ENCODE measurements around the gene GNPTAB.

The GNPTAB gene

DNA sequence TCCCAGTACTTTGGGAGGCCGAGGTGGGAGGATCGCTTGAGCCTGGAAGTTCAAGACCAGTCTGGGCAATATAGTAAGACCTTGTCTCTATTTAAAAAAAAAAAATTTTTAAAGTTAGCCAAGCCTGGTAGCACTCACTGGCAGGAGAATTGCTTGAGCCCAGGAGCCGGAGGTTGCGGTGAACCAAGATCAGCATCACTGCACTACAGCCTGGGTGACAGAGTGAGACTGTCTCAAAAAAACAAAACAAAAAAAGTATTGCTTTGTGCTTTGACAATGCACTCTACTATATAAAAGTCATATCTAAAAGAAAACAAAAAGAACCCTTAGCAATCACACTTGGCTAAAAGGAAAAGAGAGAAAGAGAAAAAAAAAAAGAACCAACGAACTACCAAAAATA lies 26.8 kb downstream of the GNPTAB start:
- Mint-ChIP-seq H3K9me3 (no peaks in the 10 kb centered on the region), H3K4me1 (ENCODE audit: low read depth) (peaks cover 16% of the 10 kb centered on the region), H3K36me3 (ENCODE audit: low read depth) (peaks cover 11% of the 10 kb centered on the region), H3K27me3 (ENCODE audit: low read depth) (no peaks in the 10 kb centered on the region), H3K4me3 (no peak overlapping the region), H3K27ac (no peak overlapping the region)

DNA sequence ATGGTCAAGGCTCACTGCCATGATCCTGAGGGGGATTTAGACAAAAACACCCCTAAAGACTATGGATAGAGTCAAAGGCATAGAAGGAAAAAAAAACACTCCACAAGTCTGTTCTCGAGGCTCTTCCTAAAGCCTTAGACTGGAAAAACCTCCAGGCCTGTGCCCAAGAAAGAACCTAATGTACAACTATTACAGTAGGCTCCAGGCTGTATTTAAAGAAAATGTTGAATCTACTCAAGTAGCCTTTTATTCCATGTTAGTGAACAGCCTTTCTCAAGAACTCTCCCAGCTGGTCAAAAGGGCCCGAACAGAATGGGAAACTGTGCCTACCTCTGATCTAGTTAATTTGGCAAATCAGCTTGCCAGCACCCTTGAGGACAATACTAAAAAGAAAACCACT lies 28.3 kb downstream of the GNPTAB start:
- Mint-ChIP-seq H3K36me3 (ENCODE audit: low read depth) (peaks cover 17% of the 10 kb centered on the region), H3K27me3 (ENCODE audit: low read depth) (no peaks in the 10 kb centered on the region), H3K4me3 (no peak overlapping the region), H3K27ac (no peak overlapping the region), H3K9me3 (no peaks in the 10 kb centered on the region), H3K4me1 (ENCODE audit: low read depth) (peaks cover 24% of the 10 kb centered on the region)

DNA sequence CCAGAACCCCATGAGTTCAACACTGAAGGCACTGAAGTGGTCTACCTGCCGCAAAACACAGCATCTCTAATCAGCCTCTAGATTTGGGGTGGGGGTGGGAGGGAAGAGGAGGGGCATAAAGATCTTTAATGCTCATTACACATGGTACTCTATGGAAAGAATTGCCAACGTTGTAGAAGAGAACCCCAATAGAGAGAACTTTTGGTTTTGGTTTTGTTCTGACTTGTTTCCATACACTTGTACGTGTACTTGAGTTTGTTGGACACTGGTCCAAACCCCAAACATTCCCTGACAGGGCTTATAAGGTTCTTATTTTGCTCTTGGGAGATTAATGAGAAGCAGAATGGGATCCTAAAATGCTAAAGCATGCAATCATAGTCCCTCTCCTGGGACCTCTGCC lies 31.0 kb downstream of the GNPTAB start:
- Mint-ChIP-seq H3K4me3 (peak overlapping the region; percentile 10), H3K9me3 (no peaks in the 10 kb centered on the region), H3K36me3 (ENCODE audit: low read depth) (peaks cover 21% of the 10 kb centered on the region), H3K27ac (peak overlapping the region; percentile 72), H3K4me1 (ENCODE audit: low read depth) (peaks cover 32% of the 10 kb centered on the region), H3K27me3 (ENCODE audit: low read depth) (no peaks in the 10 kb centered on the region)

DNA sequence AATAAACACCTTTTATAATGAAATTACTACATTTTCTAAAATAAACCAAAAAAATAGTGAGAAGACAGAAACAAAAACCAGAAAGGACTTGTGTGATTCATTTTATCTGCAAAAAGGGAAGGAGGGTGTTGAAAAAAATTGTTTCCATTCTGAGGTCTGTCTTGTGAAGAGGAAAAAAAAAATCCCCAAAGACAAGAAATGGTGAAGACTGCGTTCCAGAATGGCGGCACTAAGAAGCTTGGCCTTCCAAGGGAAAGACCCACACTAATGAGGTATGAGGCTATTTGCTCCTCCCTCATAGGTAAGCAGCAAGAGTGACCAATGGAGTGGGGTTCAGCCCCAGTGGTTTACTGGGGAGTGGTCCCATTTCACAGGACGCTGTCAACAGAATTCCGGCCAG lies 35.0 kb downstream of the GNPTAB start:
- Mint-ChIP-seq H3K27me3 (ENCODE audit: low read depth) (no peaks in the 10 kb centered on the region), H3K27ac (peak overlapping the region; percentile 80), H3K9me3 (no peaks in the 10 kb centered on the region), H3K4me3 (peak overlapping the region; percentile 40), H3K36me3 (ENCODE audit: low read depth) (peaks cover 30% of the 10 kb centered on the region), H3K4me1 (ENCODE audit: low read depth) (peaks cover 53% of the 10 kb centered on the region)

DNA sequence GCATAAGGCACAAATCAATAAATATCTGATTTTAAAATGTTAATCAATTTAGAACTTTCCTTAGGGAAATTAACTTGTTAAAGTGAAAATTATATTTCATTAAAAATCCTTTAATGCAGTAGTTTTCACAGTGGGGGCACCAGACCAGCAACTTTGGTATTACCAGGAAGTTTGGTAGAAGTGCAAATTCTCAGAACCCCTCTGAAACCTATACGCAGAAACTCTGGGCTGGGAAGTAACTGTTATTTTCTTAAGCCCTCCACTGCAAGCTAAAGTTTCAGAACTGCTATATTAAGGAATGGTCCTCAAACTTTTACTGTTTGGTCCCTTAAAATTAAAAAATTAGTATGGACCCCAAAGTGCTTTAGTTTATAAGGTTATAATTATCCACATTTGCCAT lies 35.7 kb downstream of the GNPTAB start:
- Mint-ChIP-seq H3K4me1 (ENCODE audit: low read depth) (peaks cover 52% of the 10 kb centered on the region), H3K4me3 (no peak overlapping the region)

DNA sequence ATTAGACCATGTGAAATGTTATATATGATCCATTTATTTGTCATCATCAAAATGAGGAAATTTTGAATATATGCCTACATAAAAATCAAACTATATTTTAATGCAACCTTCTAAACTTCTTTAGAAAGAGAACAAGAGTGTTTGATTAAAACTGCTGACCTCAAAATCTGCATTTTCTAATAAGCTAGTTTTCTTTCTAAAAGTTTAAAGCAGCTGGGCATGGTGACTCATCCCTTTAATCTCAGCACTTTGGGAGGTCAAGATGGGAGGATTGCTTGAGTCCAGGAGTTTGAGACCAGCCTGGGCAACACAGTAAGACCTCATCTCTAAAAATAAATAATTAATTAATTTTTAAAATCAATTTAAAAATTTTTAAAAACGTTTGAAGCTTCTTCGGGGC lies 36.2 kb downstream of the GNPTAB start:
- H3K27me3 Mint-ChIP-seq (ENCODE audit: low read depth): no peaks in the 10 kb centered on the region
- H3K36me3 Mint-ChIP-seq (ENCODE audit: low read depth): peaks cover 35% of the 10 kb centered on the region
- H3K27ac Mint-ChIP-seq: no peak overlapping the region
- no peaks in the 10 kb centered on the region for H3K9me3 Mint-ChIP-seq
- no peak overlapping the region for H3K4me3 Mint-ChIP-seq
- peaks cover 50% of the 10 kb centered on the region for H3K4me1 Mint-ChIP-seq (ENCODE audit: low read depth)

More for the DNA sequence above, 35.7 kb downstream of the GNPTAB start:
- Mint-ChIP-seq H3K27me3 (ENCODE audit: low read depth) (no peaks in the 10 kb centered on the region), H3K9me3 (no peaks in the 10 kb centered on the region), H3K27ac (peak overlapping the region; percentile 6), H3K36me3 (ENCODE audit: low read depth) (peaks cover 31% of the 10 kb centered on the region)

DNA sequence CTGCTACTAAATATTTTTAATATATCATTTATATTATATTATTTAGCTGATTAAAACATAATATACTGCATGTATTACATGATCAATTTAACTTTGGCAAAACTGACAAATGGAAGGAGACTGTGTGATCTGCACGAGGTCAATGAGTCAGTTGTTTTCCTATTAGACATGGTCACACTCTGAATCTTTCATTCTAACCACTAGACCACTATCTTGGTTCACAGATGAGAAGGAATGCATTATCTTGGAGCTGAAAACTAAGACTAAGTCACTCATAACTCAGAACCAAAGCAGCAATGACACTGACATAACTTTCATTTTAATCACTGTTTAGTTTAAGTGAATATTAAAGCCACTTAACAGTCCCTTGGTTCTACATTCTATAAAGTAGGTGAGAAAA lies 37.4 kb downstream of the GNPTAB start:
- Mint-ChIP-seq H3K4me3 (no peak overlapping the region), H3K4me1 (ENCODE audit: low read depth) (peaks cover 42% of the 10 kb centered on the region), H3K27me3 (ENCODE audit: low read depth) (no peaks in the 10 kb centered on the region)

DNA sequence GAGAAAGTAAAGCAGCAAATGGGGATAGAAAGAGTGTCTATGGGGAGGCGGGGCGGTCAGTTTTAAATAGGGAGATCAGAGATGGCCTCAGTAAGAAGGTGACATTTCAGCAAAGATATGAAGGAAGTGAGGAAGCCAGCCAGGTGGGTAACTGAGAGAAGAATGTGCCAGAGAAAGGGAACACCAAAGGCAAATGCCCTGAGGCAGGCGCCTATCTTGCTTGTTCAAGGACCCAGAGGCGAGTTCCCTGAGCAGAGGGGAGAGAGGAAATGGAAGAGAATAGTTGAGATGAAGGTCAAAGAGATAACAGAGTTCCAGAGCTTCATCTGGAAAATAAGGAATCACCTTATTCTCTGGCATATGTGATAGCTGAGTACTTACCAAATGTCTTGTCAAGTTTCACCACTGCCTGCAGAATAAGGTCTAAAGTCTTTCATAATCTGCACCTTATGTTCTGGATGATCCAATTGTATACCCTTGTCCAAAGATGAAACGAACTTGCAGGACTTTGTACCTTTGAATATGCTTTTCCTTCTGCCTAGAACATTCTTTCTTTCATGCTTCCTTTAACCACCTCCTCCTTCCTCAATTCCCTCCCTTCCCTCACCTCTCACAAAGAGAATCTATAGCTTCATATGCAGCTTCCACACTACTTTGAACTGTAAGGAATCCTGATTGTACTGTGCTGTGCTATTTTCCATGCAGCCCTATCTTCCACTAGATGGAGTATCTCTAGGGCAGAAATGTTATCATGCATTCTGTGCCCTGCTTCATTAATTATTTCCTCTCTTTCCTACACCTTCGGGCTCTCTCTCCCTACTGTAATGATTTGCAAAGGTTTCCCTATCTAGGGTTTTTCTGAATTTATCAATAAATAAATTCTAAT lies 38.5 kb downstream of the GNPTAB start:
- Mint-ChIP-seq H3K4me3 (peak overlapping the region; percentile 15), H3K27ac (peak overlapping the region; percentile 69), H3K9me3 (no peaks in the 10 kb centered on the region), H3K4me1 (ENCODE audit: low read depth) (peaks cover 34% of the 10 kb centered on the region), H3K36me3 (ENCODE audit: low read depth) (peaks cover 31% of the 10 kb centered on the region), H3K27me3 (ENCODE audit: low read depth) (no peaks in the 10 kb centered on the region)

More for the DNA sequence above, 37.4 kb downstream of the GNPTAB start:
- Mint-ChIP-seq H3K36me3 (ENCODE audit: low read depth) (peaks cover 35% of the 10 kb centered on the region), H3K27ac (peak overlapping the region; percentile 75), H3K9me3 (no peaks in the 10 kb centered on the region)

DNA sequence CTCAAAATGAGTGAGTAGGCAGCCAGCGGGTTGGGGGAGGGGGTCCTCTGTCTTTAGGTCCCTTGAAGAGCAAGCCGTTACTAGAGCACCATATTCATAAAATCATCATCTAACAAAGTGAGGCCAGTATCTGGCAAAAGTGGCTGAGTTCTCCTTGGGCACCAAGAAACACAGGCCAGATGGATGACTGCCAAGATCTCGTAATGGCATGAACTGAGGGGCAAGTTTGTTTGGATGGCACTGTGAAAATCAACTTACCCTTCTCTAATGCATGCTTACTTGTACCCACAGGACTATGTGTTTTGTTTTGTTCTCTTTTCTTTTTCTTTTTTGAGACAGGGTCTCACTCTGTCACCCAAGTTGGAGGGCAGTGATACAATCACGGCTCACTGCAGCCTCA lies 41.6 kb downstream of the GNPTAB start:
- no peaks in the 10 kb centered on the region for H3K27me3 Mint-ChIP-seq (ENCODE audit: low read depth)
- no peak overlapping the region for H3K27ac Mint-ChIP-seq
- no peaks in the 10 kb centered on the region for H3K9me3 Mint-ChIP-seq
- peaks cover 30% of the 10 kb centered on the region for H3K36me3 Mint-ChIP-seq (ENCODE audit: low read depth)
- no peak overlapping the region for H3K4me3 Mint-ChIP-seq
- peaks cover 25% of the 10 kb centered on the region for H3K4me1 Mint-ChIP-seq (ENCODE audit: low read depth)

DNA sequence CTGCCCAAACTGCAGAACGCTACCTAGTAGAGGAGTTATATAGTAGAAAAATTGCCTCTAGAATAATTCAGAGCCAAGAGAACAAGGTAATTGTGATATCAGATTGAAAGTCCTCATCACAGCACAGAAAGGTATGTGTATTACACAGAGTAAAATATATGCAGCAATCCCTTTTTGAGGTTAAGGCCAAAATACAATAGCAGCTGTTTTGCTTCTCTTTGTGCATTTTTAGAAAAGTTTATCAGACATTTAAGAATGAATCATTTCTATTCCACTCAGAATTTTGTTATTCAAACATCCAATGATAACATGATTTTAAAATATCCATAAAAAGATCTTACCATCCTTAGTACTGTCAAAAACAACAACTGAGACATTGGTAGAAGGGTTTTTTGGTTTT lies 45.1 kb downstream of the GNPTAB start:
- Mint-ChIP-seq H3K27ac (no peak overlapping the region), H3K27me3 (ENCODE audit: low read depth) (no peaks in the 10 kb centered on the region), H3K4me3 (no peak overlapping the region), H3K9me3 (no peaks in the 10 kb centered on the region), H3K4me1 (ENCODE audit: low read depth) (peaks cover 20% of the 10 kb centered on the region), H3K36me3 (ENCODE audit: low read depth) (peaks cover 38% of the 10 kb centered on the region)

DNA sequence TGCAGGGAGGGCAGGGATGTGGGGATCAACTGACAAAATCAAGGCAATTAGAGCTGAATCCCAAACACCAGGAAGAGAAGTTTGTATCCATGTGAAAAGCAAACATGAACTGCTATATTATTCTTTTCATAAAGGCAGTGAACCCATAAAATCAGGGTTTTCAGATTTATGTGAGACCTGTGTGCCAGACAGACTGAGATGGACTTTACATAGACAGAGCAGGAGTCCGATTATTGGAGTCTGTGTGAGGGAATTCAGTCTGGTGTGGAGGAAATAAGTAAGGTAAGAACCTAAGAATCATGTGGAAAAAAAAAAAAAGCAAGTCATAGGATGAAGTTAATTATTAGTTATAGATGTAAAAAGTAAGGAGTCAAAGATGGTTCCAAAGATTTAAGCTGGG lies 46.4 kb downstream of the GNPTAB start:
- H3K27me3 Mint-ChIP-seq (ENCODE audit: low read depth): no peaks in the 10 kb centered on the region
- peaks cover 20% of the 10 kb centered on the region for H3K4me1 Mint-ChIP-seq (ENCODE audit: low read depth)
- no peak overlapping the region for H3K4me3 Mint-ChIP-seq

DNA sequence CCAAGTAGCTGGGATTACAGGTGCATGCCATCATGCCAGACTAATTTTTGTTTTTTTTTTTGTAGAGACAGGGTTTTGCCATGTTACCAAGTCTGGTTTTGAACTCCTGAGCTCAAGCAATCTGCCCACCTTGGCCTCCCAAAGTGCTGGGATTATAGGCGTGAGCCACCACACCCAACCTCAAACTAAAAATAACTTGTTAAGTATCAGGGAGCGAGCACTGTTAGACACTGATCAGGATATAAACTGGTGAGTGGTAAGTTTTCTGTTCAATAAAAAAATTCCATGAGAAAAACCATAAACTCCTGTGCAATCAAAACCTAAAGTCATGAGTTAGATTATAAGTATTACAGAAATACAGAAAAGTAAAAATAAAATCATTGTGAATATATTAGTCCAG lies 46.9 kb downstream of the GNPTAB start:
- Mint-ChIP-seq H3K4me3 (no peak overlapping the region), H3K4me1 (ENCODE audit: low read depth) (peaks cover 20% of the 10 kb centered on the region), H3K9me3 (no peaks in the 10 kb centered on the region), H3K36me3 (ENCODE audit: low read depth) (peaks cover 34% of the 10 kb centered on the region), H3K27me3 (ENCODE audit: low read depth) (no peaks in the 10 kb centered on the region), H3K27ac (no peak overlapping the region)

More for the DNA sequence above, 46.4 kb downstream of the GNPTAB start:
- Mint-ChIP-seq H3K36me3 (ENCODE audit: low read depth) (peaks cover 36% of the 10 kb centered on the region), H3K27ac (no peak overlapping the region), H3K9me3 (no peaks in the 10 kb centered on the region)

DNA sequence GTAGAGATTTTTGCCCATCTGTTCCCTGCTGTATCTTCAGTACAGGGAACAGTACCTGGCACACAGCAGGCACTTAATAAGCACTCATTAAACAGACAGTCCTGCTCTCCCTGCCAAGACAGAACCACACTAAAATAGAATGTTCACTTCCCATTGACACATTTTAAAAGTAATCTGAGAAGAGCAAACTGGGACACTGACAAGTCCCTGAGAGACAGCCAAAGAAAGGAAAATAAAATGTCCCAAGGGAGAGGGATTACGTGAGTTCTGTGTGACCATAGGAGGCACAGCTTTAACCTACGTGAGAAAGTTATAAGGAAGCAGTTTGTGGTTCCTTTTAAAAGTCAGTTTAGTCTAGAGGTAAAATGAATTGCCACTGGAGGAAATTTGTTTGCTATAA lies 47.6 kb downstream of the GNPTAB start:
- Mint-ChIP-seq H3K27ac (peak overlapping the region; percentile 4), H3K4me1 (ENCODE audit: low read depth) (peaks cover 21% of the 10 kb centered on the region), H3K9me3 (no peaks in the 10 kb centered on the region), H3K4me3 (no peak overlapping the region), H3K36me3 (ENCODE audit: low read depth) (peaks cover 34% of the 10 kb centered on the region), H3K27me3 (ENCODE audit: low read depth) (no peaks in the 10 kb centered on the region)

DNA sequence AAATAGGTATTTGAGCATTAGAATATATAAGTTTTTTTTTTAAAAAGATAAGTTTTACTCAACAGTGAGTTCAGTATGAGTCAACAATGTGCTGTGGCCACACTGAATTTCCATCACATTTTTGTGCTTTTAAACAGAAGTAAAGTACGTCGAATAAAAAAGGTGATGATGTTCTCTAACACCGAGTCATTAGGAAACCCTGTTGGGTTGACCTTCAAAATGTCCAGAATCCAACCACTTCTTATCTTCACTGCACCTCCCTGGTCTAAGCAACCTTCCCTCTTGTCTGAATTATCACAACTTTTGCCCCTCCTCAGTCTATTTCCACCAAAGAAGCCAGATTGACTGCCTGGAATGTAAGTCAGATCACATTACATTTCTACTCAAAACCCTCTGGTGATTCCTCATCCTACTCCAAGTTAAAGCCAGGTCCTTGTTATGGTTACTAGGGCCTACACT lies 48.5 kb downstream of the GNPTAB start:
- H3K36me3 Mint-ChIP-seq (ENCODE audit: low read depth): peaks cover 33% of the 10 kb centered on the region
- peak overlapping the region; percentile 4 for H3K27ac Mint-ChIP-seq
- no peak overlapping the region for H3K4me3 Mint-ChIP-seq
- H3K4me1 Mint-ChIP-seq (ENCODE audit: low read depth): peaks cover 28% of the 10 kb centered on the region
- no peaks in the 10 kb centered on the region for H3K27me3 Mint-ChIP-seq (ENCODE audit: low read depth)
- H3K9me3 Mint-ChIP-seq: no peaks in the 10 kb centered on the region

DNA sequence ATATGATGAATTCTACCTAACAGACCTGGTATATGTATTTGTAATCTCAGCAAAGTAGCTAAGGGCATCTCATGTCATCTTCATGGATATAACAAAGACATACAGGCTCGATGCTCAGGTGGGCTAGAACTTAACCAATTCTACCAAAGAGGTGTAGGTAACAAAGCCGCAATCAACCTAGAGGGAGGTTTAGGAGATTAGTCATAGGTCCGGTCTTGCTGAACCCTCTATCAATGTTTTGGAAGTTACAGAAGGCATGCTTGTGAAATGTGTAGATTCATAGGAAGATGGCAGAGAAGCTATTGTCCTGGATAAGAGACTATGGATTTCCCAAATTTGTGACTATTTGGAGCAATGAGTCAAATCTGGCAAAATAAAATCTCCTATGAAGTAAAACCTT lies 48.9 kb downstream of the GNPTAB start:
- Mint-ChIP-seq H3K27ac (no peak overlapping the region), H3K4me1 (ENCODE audit: low read depth) (peaks cover 29% of the 10 kb centered on the region)

More for the DNA sequence above, 48.9 kb downstream of the GNPTAB start:
- Mint-ChIP-seq H3K36me3 (ENCODE audit: low read depth) (peaks cover 38% of the 10 kb centered on the region), H3K4me3 (no peak overlapping the region), H3K9me3 (no peaks in the 10 kb centered on the region), H3K27me3 (ENCODE audit: low read depth) (no peaks in the 10 kb centered on the region)

All from T-helper 1 cell treated with Interleukin-12 subunit alpha and Interleukin-12 subunit beta and Interleukin-4 antibody, amounts not matched to agents 30 μg/mL and 1 μg/mL, for 36 hours (primary cell).